Osteoblast (primary cell): ENCODE results near the gene LBH. TPM values are rescaled to one million over a fixed set of nuclear protein-coding genes. Genes with fewer than 3 reads are reported as not detected.

ENCODE experiments used
- DNase-seq: peaks from one replicate; pipeline ENCODE4 v3.0.0; 2011; ENCODE audit warnings: low spot score, mixed read lengths; ENCODE audit not compliant: insufficient read length; ENCODE audit errors: missing footprints
- H2AFZ ChIP-seq: 2 replicates; pipeline ENCODE4 v1.6.0; 2011; ENCODE audit warnings: mild to moderate bottlenecking, low read length
- H3K27ac ChIP-seq: 2 replicates; pipeline ENCODE4 v1.5.1; 2011; ENCODE audit warnings: mild to moderate bottlenecking, low read depth, low read length, moderate library complexity
- H3K27me3 ChIP-seq: 2 replicates; pipeline ENCODE4 v1.6.0; 2012; ENCODE audit warnings: mild to moderate bottlenecking, control low read depth, inconsistent platforms, low read length, moderate library complexity; ENCODE audit not compliant: insufficient read depth
- H3K36me3 ChIP-seq: 2 replicates; pipeline ENCODE4 v1.5.1; 2011; ENCODE audit warnings: mild to moderate bottlenecking, low read length, control low read depth, moderate library complexity; ENCODE audit not compliant: insufficient read depth
- H3K4me1 ChIP-seq: 2 replicates; pipeline ENCODE4 v1.5.1; 2011; ENCODE audit warnings: mild to moderate bottlenecking, low read length, control low read depth, moderate library complexity; ENCODE audit not compliant: insufficient read depth
- H3K4me2 ChIP-seq: 2 replicates; pipeline ENCODE4 v1.6.0; 2011; ENCODE audit warnings: mild to moderate bottlenecking, low read length; ENCODE audit not compliant: insufficient read depth
- H3K4me3 ChIP-seq: fragments of 200-600 bp; sonication (generic); 3 replicates; pipeline ENCODE4 v1.5.1; 2012; ENCODE audit warnings: mild to moderate bottlenecking, low read length, inconsistent platforms; ENCODE audit not compliant: insufficient read depth
- H3K79me2 ChIP-seq: 2 replicates; pipeline ENCODE4 v1.6.0; 2012; ENCODE audit warnings: mild to moderate bottlenecking, low read length, control low read depth, inconsistent platforms; ENCODE audit not compliant: insufficient read depth
- H3K9me3 ChIP-seq: 2 replicates; pipeline ENCODE4 v1.5.1; 2011; ENCODE audit warnings: low read depth, low read length, control low read depth
- H4K20me1 ChIP-seq: 2 replicates; pipeline ENCODE4 v1.6.0; 2012; ENCODE audit warnings: mild to moderate bottlenecking, low read length, control low read depth; ENCODE audit not compliant: insufficient read depth
- CTCF ChIP-seq: IDR thresholded peaks from 2 replicates; pipeline ENCODE4 v1.5.1; 2011; ENCODE audit warnings: mild to moderate bottlenecking, low read depth, low read length, moderate library complexity; ENCODE audit errors: extremely low read depth
- total RNA-seq: library from RNA; depleted of rRNA; stranded (reverse); fragments of >200 nt; gene quantifications from 2 replicates; pipeline ENCODE4 v1.2.3, GENCODE V29; 2012

LBH gene
- total RNA-seq, 1 donor, result 270 TPM

DNA sequence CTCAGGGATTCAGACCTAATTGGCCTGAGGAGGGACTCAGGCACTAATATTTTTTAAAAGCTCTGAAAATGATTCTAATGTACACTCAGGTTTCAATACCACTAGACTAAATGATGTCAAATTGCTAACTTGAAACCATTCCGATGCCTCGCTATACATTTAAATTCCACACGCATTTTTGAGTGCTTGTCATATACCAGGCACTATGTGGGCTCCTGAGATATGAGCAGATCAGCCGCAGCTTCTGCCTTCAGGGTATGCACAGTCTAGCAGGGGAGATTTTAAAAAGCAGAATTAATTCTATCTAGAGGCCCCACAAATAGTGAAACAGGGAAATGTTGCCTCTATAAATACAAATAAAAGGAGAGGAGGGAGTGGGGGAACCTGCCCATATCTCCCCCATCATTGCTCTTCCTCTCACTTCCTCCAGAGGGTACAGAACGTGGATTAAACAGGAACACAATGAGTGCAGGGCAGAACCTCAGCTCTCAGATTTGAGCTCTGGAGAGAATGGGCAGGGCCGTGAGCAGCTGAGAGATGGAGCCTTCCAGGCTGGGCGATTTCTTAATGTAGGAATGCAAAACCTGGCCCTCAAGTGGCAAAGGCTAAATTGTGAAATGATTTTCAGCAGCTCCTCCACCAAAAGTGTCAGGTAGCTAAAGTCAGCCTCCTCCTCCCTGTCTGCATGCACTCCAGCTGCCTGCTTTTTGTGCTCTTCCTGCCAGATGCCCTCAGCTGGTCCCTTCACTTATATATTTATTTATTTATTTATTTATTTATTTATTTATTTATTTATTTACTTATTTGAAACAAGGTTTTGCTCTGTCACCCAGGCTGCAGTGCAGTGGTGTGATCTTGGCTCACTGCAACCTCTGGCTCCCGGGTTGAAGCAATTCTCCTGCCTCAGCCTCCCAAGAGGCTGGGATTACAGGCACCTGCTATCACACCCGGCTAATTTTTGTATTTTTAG, 24.6 kb upstream of the LBH start:
- Histone ChIP-seq H4K20me1 (no peaks in the 10 kb centered on the region), H3K79me2 (no peaks in the 10 kb centered on the region)
- no peak for DNase-seq

DNA sequence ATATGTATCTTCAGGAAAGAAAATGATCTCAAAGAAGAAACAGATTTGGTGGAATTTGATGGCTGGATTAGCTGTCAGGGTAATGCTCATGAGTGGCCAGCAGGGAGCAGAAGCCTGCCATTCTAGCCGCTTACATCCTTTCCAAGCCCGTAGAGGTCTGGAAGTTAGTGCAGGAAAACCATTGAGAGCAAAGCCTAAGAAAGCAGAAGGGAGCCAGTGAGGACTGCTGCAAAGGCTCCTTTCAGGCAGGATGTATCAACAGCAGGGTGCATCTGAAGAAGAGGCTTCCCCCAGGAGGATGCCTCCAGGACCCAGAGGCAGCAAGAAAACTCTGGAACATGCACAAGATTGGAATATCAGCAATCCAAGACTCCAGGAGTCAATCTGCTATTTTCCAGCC, 22.9 kb upstream of the LBH start:
- peak; percentile 97 for TF ChIP-seq CTCF
- no peak overlapping the region for H3K4me2 ChIP-seq
- no peaks in the 10 kb centered on the region for H3K4me1 ChIP-seq
- no peak overlapping the region for H3K27ac ChIP-seq
- H3K79me2 ChIP-seq, result no peaks in the 10 kb centered on the region
- no peak overlapping the region for H3K4me3 ChIP-seq
- H4K20me1 ChIP-seq, result no peaks in the 10 kb centered on the region
- no peak for DNase-seq
- H3K27me3 ChIP-seq, result peaks cover 10% of the 10 kb centered on the region
- no peak overlapping the region for H2AFZ ChIP-seq
- H3K36me3 ChIP-seq, result no peaks in the 10 kb centered on the region
- H3K9me3 ChIP-seq, result no peaks in the 10 kb centered on the region

More for the DNA sequence above, 24.6 kb upstream of the LBH start:
- Histone ChIP-seq H3K27ac (no peak overlapping the region), H3K27me3 (peaks cover 11% of the 10 kb centered on the region), H3K9me3 (no peaks in the 10 kb centered on the region), H2AFZ (no peak overlapping the region), H3K36me3 (no peaks in the 10 kb centered on the region), H3K4me3 (no peak overlapping the region), H3K4me1 (no peaks in the 10 kb centered on the region), H3K4me2 (no peak overlapping the region)
- TF ChIP-seq CTCF, result no peak

DNA sequence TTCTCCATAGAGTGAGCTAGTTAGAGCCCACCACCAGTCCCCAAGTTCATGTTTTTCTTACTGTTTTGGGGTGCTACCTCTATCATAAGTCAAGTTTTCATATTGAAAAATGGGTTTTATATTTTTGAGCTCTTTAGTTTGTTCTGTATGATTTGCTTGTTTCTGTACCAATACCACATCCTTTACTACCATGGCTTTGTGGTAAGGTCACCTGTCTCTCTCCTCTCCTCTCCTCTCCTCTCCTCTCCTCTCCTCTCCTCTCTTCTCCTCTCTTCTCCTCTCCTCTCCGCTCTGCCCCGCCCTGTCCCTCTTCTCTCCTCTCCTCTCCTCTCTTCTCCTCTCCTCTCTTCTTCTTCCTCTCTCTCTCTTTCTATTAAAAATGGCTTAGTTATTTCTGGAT, 22.1 kb upstream of the LBH start:
- no peak overlapping the region for H3K27ac ChIP-seq
- no peak overlapping the region for H2AFZ ChIP-seq
- H3K4me3 ChIP-seq, result no peak overlapping the region
- no peaks in the 10 kb centered on the region for H4K20me1 ChIP-seq
- H3K4me1 ChIP-seq, result no peaks in the 10 kb centered on the region
- H3K36me3 ChIP-seq, result no peaks in the 10 kb centered on the region
- peaks cover 8% of the 10 kb centered on the region for H3K27me3 ChIP-seq
- H3K9me3 ChIP-seq, result no peaks in the 10 kb centered on the region
- no peaks in the 10 kb centered on the region for H3K79me2 ChIP-seq
- DNase-seq, result no peak
- no peak overlapping the region for H3K4me2 ChIP-seq
- no peak for TF ChIP-seq CTCF

GRCh38 chr2:30213326-30213725, 18.0 kb upstream of the LBH start:
- H4K20me1 ChIP-seq, result no peaks in the 10 kb centered on the region
- no peak for DNase-seq
- no peak overlapping the region for H3K4me2 ChIP-seq
- H3K9me3 ChIP-seq, result no peaks in the 10 kb centered on the region
- H3K27ac ChIP-seq, result no peak overlapping the region
- no peaks in the 10 kb centered on the region for H3K36me3 ChIP-seq
- no peak for TF ChIP-seq CTCF
- peaks cover 7% of the 10 kb centered on the region for H3K4me1 ChIP-seq
- no peaks in the 10 kb centered on the region for H3K27me3 ChIP-seq
- no peaks in the 10 kb centered on the region for H3K79me2 ChIP-seq
- no peak overlapping the region for H3K4me3 ChIP-seq
- no peak overlapping the region for H2AFZ ChIP-seq
